A549 (cell line): ENCODE measurements around the gene ZNF618. TPM values are rescaled to one million over a fixed set of nuclear protein-coding genes. Genes with fewer than 3 reads are reported as not detected.

Source experiments
- ATAC-seq, 2 experiments: fragments of 200-7000 bp in 1 of 2; fragments of >200 bp in 1 of 2; cut with Nextera tagmentation in 1 of 2; cut with Tn5 transposase in 1 of 2; 3 replicates each; pipeline versions ENCODE4 v1.8.0 to v1.9.1; 2018 to 2020; ENCODE audit warnings: mild to moderate bottlenecking in 1 of 2, moderate library complexity in 1 of 2
- CTCF ChIA-PET: fragments of 300-600 bp; sonication (Branson Sonifier 250); formaldehyde crosslinking; extraction: SDS; loops from one replicate; lab custom pipeline; 2021; ENCODE audit warnings: antibody characterized with exemption, inconsistent platforms; lab: Yijun Ruan, JAX
- POLR2A ChIA-PET: fragments of 350-600 bp; formaldehyde crosslinking; extraction: SDS; loops from one replicate; lab custom pipeline; 2021; ENCODE audit warnings: antibody characterized with exemption, inconsistent platforms; lab: Yijun Ruan, JAX
- DNase-seq, 2 experiments: peaks; one replicate each; pipeline versions ENCODE4 v3.0.0 to v3.0.0-alpha.2; 2011 to 2016; ENCODE audit warnings: low read depth in 1 of 2, low spot score in 1 of 2
- FAIRE-seq: peaks from 2 replicates; lab custom pipeline; 2011; peaks lifted over from hg19 to GRCh38; lab: Jason Lieb, UNC
- H3K27ac ChIP-seq, 2 experiments: fragments of >200 bp; sonication (Bioruptor Twin); formaldehyde crosslinking; 3 replicates each; pipeline ENCODE4 v1.5.1; 2016 to 2017
- H3K4me1 ChIP-seq: fragments of >200 bp; sonication (Bioruptor Twin); formaldehyde crosslinking; 3 replicates; pipeline ENCODE4 v1.6.1; 2016
- H3K4me2 ChIP-seq: fragments of >200 bp; sonication (Bioruptor Twin); formaldehyde crosslinking; 3 replicates; pipeline ENCODE4 v1.6.1; 2016
- H3K4me3 ChIP-seq: fragments of >200 bp; sonication (Bioruptor Twin); formaldehyde crosslinking; 3 replicates; pipeline ENCODE4 v1.5.1; 2016
- H3K9me3 ChIP-seq: fragments of >200 bp; sonication (Bioruptor Twin); formaldehyde crosslinking; 3 replicates; pipeline ENCODE4 v1.6.1; 2016
- ATOH8 ChIP-seq: fragments of 250-450 bp; sonication (Bioruptor Pico); IDR thresholded peaks from 2 replicates; pipeline ENCODE4 v1.5.0; 2020; ENCODE audit warnings: low read depth, mild to moderate bottlenecking, moderate library complexity
- CBX2 ChIP-seq: fragments of 200-600 bp; sonication (generic); IDR thresholded peaks from 2 replicates; pipeline ENCODE4 v1.6.1; 2016; ENCODE audit warnings: low read depth, mild to moderate bottlenecking, borderline replicate concordance
- CBX8 ChIP-seq: fragments of 200-600 bp; sonication (generic); IDR thresholded peaks from 2 replicates; pipeline ENCODE4 v1.6.1; 2016
- CEBPB ChIP-seq, 2 experiments: fragments of >200 bp in 1 of 2; sonication (Bioruptor Twin) in 1 of 2; formaldehyde crosslinking in 1 of 2; IDR thresholded peaks; 2 replicates each; pipeline ENCODE4 v1.6.1; 2012 to 2016
- CHD2 ChIP-seq: fragments of 150-350 bp; IDR thresholded peaks from 2 replicates; pipeline ENCODE4 v1.6.1; 2014; ENCODE audit warnings: low read length; ENCODE audit not compliant: partially characterized antibody
- EP300 ChIP-seq, 2 experiments: fragments of >200 bp; sonication (Bioruptor Twin); formaldehyde crosslinking; IDR thresholded peaks; 2 replicates in 1 of 2; 3 replicates in 1 of 2; pipeline ENCODE4 v1.6.1; 2016 to 2017
- ESRRA ChIP-seq: fragments of 150-350 bp; IDR thresholded peaks from 2 replicates; pipeline ENCODE4 v1.6.1; 2014; ENCODE audit warnings: mild to moderate bottlenecking, low read length, borderline replicate concordance
- FOXS1 ChIP-seq: fragments of 250-450 bp; sonication (Bioruptor Pico); IDR thresholded peaks from 2 replicates; pipeline ENCODE4 v1.5.0; 2020; ENCODE audit warnings: mild to moderate bottlenecking, moderate library complexity
- HDAC2 ChIP-seq: fragments of 200-600 bp; sonication (generic); IDR thresholded peaks from 2 replicates; pipeline ENCODE4 v1.6.1; 2016
- JUNB ChIP-seq: fragments of >200 bp; sonication (Bioruptor Twin); formaldehyde crosslinking; IDR thresholded peaks from 2 replicates; pipeline ENCODE4 v1.6.1; 2016
- NPAS2 ChIP-seq: fragments of 250-450 bp; sonication (Bioruptor Pico); IDR thresholded peaks from 2 replicates; pipeline ENCODE4 v1.8.0; 2022; ENCODE audit warnings: mild to moderate bottlenecking, moderate library complexity, borderline replicate concordance
- NR3C1 ChIP-seq: fragments of >200 bp; sonication (Bioruptor Twin); formaldehyde crosslinking; IDR thresholded peaks from 3 replicates; pipeline ENCODE4 v1.6.1; 2017
- RAD21 ChIP-seq, 2 experiments: fragments of >200 bp in 1 of 2; sonication (Bioruptor Twin) in 1 of 2; formaldehyde crosslinking in 1 of 2; IDR thresholded peaks in 1 of 2; conservative IDR thresholded peaks in 1 of 2; 2 replicates in 1 of 2; 3 replicates in 1 of 2; pipeline ENCODE4 v1.6.1; 2012 to 2018; ENCODE audit warnings: inconsistent platforms in 1 of 2
- RARB ChIP-seq: fragments of 250-450 bp; sonication (Bioruptor Pico); IDR thresholded peaks from 2 replicates; pipeline ENCODE4 v1.8.0; 2021; ENCODE audit warnings: mild to moderate bottlenecking, moderate library complexity
- RFX5 ChIP-seq: fragments of 450-650 bp; IDR thresholded peaks from 2 replicates; pipeline ENCODE4 v1.7.1; 2014; ENCODE audit warnings: antibody characterized with exemption, mild to moderate bottlenecking, moderate library complexity
- RNF2 ChIP-seq: fragments of 200-600 bp; sonication (generic); IDR thresholded peaks from 2 replicates; pipeline ENCODE4 v1.6.1; 2016; ENCODE audit warnings: low read depth, mild to moderate bottlenecking, antibody characterized with exemption, moderate library complexity, borderline replicate concordance
- TFCP2L1 ChIP-seq: fragments of 250-450 bp; sonication (Bioruptor Pico); IDR thresholded peaks from 2 replicates; pipeline ENCODE4 v1.5.0; 2021; ENCODE audit warnings: mild to moderate bottlenecking
- ZSCAN20 ChIP-seq: fragments of 250-450 bp; sonication (Bioruptor Pico); IDR thresholded peaks from 2 replicates; pipeline ENCODE4 v1.8.0; 2022; ENCODE audit warnings: mild to moderate bottlenecking, moderate library complexity
- WGBS: methylation state at CpG from one replicate; pipeline ENCODE4 v1.1.6; 2017; ENCODE audit errors: missing lambda C conversion rate; 5-methylcytosine and 5-hydroxymethylcytosine counted together
- polyA plus RNA-seq, 4 experiments: library from polyadenylated mRNA; depleted of rRNA in 3 of 4; stranded (reverse); fragments of >200 nt; fragmentation: RNase III in 1 of 4; extraction: RNeasy Plus Mini Kit Qiagen cat#74134 plus additional on column Dnase treatment in 1 of 4; gene quantifications; 2 replicates in 3 of 4; 3 replicates in 1 of 4; pipeline ENCODE4 v1.2.3, GENCODE V29; 2011 to 2017
- TF ChIP-seq, protein P1 (sequence below): fragments of >200 bp; sonication (Bioruptor Twin); formaldehyde crosslinking; IDR thresholded peaks from 2 replicates; pipeline ENCODE4 v1.6.1; 2016
- TF ChIP-seq, protein P2 (sequence below): fragments of >200 bp; sonication (Bioruptor Twin); formaldehyde crosslinking; IDR thresholded peaks from 3 replicates; pipeline ENCODE4 v1.6.1; 2016
- TF ChIP-seq, protein P3 (sequence below): fragments of >200 bp; sonication (Bioruptor Twin); formaldehyde crosslinking; IDR thresholded peaks from 3 replicates; pipeline ENCODE4 v1.5.1; 2016
- TF ChIP-seq, protein P4 (sequence below): IDR thresholded peaks from 2 replicates; pipeline ENCODE4 v1.6.1; 2012

Gene ZNF618
- polyA plus RNA-seq, 2 of the 4 experiments (the other 2 are of a cell fraction), result 9.0 to 10.0 TPM

DNA sequence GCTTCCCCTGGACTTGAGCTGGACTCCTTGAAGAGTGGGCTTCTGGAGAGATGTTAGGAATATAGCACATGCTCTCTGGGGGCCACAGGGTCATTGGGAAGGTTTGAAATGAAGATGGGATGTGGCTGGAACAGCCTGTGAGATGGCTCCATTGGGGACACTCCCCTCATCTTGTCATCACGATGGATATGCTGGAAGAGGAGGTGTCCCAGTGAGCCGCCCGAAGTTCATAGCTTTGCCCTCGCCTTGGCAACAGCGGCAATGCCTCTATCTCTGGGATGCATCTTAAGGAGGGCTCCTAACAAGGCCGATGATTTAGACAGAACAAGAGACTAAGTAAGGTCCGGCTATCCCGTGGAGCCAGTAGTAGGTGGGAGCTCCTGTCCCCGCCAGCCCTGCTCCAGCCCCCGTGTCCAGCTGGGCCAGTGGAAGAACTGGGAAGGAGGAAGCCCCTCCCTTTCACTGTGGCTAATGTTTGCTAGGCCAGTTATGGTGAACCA lies 178.1 kb downstream of the ZNF618 start:
- no peaks in the 10 kb centered on the region for H3K9me3 ChIP-seq
- ATAC-seq (no peak), DNase-seq (no peak), FAIRE-seq (no peak)
- WGBS, result 78% methylated on average over 10 of the region's 10 CpGs
- POLR2A ChIA-PET, result no interaction called here
- H3K4me1 ChIP-seq, result no peaks in the 10 kb centered on the region
- CTCF ChIA-PET, result no interaction called here
- H3K4me2 ChIP-seq, result no peak overlapping the region
- H3K4me3 ChIP-seq, result no peak overlapping the region
- no peak overlapping the region for H3K27ac ChIP-seq
- TF ChIP-seq CBX2, result no peak
- TF ChIP-seq ESRRA, result no peak
- TF ChIP-seq HDAC2, result no peak
- TF ChIP-seq, protein P1, sequence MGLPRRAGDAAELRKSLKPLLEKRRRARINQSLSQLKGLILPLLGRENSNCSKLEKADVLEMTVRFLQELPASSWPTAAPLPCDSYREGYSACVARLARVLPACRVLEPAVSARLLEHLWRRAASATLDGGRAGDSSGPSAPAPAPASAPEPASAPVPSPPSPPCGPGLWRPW, result no peak
- no peak for TF ChIP-seq RNF2
- no peak for TF ChIP-seq RARB (CRISPR knock-in tag)

DNA sequence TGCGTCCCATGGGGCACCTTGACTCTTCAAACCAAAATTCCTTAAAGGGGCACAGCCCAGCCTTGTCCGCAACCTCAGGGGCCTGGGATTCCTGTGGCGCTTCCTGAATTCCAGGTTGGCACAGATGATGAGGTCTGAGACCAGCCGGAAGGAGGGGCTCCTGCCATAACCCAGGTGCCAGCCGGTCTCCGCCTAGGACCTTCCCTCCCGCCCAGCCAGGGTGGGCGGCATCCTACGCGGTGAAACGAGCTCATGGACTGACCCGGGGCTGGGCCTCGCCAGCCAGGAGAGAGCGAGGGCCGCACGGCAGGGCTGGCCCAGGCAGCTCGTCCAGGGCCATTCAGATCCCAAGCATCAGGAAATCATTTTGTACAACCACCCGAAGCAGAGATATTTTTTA lies 179.0 kb downstream of the ZNF618 start:
- no peak overlapping the region for H3K4me2 ChIP-seq
- H3K4me1 ChIP-seq, result no peaks in the 10 kb centered on the region
- 95% methylated on average over 18 of the region's 18 CpGs for WGBS
- H3K27ac ChIP-seq, result no peak overlapping the region
- TF ChIP-seq, protein P2, sequence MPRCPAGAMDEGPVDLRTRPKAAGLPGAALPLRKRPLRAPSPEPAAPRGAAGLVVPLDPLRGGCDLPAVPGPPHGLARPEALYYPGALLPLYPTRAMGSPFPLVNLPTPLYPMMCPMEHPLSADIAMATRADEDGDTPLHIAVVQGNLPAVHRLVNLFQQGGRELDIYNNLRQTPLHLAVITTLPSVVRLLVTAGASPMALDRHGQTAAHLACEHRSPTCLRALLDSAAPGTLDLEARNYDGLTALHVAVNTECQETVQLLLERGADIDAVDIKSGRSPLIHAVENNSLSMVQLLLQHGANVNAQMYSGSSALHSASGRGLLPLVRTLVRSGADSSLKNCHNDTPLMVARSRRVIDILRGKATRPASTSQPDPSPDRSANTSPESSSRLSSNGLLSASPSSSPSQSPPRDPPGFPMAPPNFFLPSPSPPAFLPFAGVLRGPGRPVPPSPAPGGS, result no peak
- TF ChIP-seq, protein P3, sequence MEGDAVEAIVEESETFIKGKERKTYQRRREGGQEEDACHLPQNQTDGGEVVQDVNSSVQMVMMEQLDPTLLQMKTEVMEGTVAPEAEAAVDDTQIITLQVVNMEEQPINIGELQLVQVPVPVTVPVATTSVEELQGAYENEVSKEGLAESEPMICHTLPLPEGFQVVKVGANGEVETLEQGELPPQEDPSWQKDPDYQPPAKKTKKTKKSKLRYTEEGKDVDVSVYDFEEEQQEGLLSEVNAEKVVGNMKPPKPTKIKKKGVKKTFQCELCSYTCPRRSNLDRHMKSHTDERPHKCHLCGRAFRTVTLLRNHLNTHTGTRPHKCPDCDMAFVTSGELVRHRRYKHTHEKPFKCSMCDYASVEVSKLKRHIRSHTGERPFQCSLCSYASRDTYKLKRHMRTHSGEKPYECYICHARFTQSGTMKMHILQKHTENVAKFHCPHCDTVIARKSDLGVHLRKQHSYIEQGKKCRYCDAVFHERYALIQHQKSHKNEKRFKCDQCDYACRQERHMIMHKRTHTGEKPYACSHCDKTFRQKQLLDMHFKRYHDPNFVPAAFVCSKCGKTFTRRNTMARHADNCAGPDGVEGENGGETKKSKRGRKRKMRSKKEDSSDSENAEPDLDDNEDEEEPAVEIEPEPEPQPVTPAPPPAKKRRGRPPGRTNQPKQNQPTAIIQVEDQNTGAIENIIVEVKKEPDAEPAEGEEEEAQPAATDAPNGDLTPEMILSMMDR, result no peak
- no peak for TF ChIP-seq RAD21 (conservative IDR thresholded peaks at IDR 0.05 in 1 of 2, IDR thresholded peaks at IDR 0.05 in 1 of 2)
- no peak for TF ChIP-seq CBX8
- TF ChIP-seq EP300 (IDR thresholded peaks at IDR 0.05), result no peak
- TF ChIP-seq, protein P4, sequence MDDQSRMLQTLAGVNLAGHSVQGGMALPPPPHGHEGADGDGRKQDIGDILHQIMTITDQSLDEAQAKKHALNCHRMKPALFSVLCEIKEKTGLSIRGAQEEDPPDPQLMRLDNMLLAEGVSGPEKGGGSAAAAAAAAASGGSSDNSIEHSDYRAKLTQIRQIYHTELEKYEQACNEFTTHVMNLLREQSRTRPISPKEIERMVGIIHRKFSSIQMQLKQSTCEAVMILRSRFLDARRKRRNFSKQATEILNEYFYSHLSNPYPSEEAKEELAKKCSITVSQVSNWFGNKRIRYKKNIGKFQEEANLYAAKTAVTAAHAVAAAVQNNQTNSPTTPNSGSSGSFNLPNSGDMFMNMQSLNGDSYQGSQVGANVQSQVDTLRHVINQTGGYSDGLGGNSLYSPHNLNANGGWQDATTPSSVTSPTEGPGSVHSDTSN, result no peak
- TF ChIP-seq ATOH8 (CRISPR knock-in tag), result no peak
- no peak for TF ChIP-seq RFX5
- TF ChIP-seq NR3C1, result no peak
- TF ChIP-seq ZSCAN20 (CRISPR knock-in tag), result no peak
- TF ChIP-seq CEBPB (IDR thresholded peaks at IDR 0.05), result no peak
- no peak for TF ChIP-seq CHD2
- TF ChIP-seq TFCP2L1 (CRISPR knock-in tag), result no peak
- no peak for TF ChIP-seq FOXS1 (CRISPR knock-in tag)
- no peak for TF ChIP-seq JUNB
- no peak for TF ChIP-seq NPAS2 (CRISPR knock-in tag)
- TF ChIP-seq, all 56 proteins: peak for 0
- no peak overlapping the region for H3K4me3 ChIP-seq
- ChIA-PET CTCF (no interaction called here), POLR2A (no interaction called here)
- ATAC-seq, result no peak
- DNase-seq, result no peak
- no peak for FAIRE-seq
- no peaks in the 10 kb centered on the region for H3K9me3 ChIP-seq
